Measurements from ENCODE around the gene TANC1. TPM values are rescaled to one million over a fixed set of nuclear protein-coding genes. Genes with fewer than 3 reads are reported as not detected.
"Not testable (repeated sequence)": the region's sequence is repeated elsewhere in the genome, so short reads cannot be mapped to it uniquely, and the experiment has no call there.

TANC1 gene
- total RNA-seq, 1 experiment from 2014 or later = 19.3 TPM

GRCh38 chr2:159140070-159140769 lies 171.8 kb downstream of the TANC1 start:
- peak; percentile 79 for DNase-seq (ENCODE audit: low read depth)

GRCh38 chr2:159140821-159141220 lies 172.4 kb downstream of the TANC1 start:
- not testable (repeated sequence) for DNase-seq (ENCODE audit: low read depth)

DNA sequence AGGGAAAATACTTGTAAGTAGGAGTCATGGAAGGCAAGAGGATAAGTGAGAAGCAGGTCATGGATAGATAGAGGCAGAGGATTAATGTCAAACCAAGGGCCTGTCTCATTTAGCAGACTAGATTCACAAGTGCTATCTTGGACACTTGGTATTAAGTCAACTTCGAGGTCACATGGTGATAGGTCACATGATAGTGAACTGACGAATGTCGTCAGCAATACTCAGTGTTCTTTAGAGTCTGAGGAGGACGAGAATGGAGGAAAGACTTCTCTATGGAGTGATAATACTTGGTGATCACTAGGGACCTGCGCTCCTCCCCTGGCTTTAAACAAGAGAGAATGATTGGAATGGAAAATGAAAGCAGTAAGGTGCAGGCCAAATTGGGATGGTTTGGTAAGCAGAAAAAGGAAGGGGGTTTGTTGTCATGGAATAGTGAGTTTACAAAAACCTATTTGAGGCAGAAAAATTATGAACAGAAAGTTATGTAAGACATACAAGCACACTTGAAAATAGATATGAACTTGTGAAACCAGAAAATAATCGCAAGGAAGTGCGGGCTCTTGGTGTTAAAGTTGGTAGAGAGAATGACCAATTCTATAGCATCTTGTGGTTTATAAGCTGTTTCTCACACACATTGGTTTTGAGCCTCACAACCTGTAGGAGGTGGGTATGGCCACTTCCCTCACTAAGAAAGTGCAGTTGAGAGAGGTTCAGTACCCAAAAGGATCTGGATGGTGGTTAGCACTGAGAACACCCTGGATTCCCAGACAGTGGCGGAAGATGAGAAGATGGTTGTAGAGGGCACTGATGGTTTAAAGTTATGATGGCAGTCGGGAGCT lies 176.6 kb downstream of the TANC1 start:
- DNase-seq (ENCODE audit: low read depth) = no peak

DNA sequence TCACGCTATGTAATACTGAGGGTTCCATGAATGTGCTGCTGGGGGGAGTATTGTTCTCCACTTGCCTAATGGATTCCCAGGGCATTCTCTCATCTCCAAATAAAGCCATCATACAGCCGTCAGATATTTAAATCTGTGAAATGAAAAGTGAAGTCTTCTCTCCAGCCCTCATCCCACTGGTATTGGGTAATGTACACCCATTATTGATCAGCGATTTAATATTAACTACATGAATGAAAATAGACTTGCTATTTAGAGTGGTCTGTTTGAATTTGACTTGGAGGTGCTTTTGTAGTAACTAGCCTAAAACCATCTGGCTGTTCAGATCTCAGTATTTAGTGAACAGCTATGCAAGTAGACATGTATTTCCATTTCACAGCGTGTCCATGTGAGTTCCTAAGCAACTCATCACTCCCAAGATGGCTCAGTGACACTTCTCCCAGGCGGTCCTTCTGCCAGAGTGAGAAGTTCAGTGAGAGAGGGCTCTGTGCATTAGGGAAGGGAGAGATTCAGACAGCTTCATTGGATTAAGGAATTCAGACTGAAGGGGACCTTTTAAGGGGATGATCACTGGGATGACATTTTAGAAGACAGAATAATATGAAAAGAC lies 177.4 kb downstream of the TANC1 start:
- no peak for DNase-seq (ENCODE audit: low read depth)

DNA sequence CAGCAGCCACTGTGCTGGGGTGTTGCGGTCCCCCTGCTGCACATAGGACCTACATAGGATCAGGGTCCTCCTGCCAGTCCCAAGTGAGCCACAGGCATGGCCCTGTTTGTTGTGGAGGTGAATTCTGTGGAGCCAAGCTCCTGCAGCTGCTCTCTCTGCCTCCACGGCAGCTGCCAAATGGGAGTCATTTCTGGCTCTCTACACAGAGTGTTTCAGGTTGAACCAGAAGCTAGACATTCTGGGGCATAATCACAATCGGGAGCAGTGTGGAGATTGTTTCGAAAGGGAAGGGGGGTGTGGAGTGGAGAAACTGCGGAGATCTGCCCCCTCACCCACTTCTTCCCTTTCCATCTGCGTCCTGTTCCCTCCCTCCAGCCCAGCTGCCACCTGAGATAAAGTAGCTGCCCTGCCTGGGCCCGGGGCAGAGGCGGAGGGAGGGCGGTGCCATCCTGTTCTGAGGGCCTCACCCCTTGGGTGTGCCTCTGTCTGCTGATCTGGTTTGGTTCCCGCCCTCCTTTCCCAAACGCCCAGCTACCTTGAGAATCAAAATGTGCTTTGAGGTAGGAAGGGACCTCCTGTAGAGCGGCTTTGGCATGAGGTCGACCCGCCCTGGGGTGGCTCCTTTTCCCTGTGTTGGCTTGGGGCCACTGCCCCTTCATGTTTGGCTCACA lies 178.7 kb downstream of the TANC1 start:
- DNase-seq (ENCODE audit: low read depth) = peak; percentile 47

DNA sequence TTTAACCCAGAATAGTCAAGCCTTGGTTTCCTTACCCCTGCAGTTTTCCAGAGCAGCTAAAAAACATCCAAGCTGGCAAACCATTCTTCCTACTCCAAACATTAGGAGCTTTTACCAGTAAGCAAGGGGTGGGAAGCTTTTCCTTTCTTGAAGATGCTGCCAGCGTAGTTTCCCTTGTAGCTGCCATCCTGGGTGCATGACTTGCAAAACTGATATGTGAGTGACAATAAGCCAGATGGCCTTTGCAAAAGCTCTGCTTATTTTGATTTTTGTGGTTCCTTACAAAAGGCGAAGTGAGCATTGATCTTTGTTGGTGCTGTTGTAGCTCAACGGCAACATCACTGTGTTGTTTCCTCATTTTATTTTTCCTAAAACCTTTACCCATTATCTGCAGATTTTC lies 179.2 kb downstream of the TANC1 start:
- no peak for DNase-seq (ENCODE audit: low read depth)

- no peak for DNase-seq (ENCODE audit: low read depth)
Measured at GRCh38 chr2:159148901-159149300, 180.5 kb downstream of the TANC1 start.

DNA sequence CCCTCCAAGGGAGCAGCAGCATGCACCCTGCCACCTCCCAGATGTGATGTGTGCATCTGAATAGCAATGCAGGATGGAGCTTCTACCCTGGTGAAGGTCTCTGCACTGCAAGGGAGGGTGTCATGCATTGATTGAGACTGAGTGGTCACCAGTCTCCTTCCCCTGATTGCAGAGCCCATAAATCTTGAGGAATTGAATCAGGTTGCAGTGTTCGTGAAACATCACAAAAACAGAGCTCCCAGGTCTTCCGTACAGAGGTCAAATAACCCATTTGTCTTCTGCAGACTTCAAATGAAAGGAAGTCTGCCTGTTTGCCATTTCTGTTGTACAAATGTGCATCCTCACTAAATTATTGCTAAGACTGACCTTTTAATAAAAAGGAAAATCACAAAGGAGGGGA lies 181.3 kb downstream of the TANC1 start:
- DNase-seq (ENCODE audit: low read depth) = no peak

- no peak for DNase-seq (ENCODE audit: low read depth)
Measured at GRCh38 chr2:159150280-159150746, 181.9 kb downstream of the TANC1 start.

GRCh38 chr2:159151198-159152127 lies 183.0 kb downstream of the TANC1 start:
- no peak for DNase-seq (ENCODE audit: low read depth)

DNA sequence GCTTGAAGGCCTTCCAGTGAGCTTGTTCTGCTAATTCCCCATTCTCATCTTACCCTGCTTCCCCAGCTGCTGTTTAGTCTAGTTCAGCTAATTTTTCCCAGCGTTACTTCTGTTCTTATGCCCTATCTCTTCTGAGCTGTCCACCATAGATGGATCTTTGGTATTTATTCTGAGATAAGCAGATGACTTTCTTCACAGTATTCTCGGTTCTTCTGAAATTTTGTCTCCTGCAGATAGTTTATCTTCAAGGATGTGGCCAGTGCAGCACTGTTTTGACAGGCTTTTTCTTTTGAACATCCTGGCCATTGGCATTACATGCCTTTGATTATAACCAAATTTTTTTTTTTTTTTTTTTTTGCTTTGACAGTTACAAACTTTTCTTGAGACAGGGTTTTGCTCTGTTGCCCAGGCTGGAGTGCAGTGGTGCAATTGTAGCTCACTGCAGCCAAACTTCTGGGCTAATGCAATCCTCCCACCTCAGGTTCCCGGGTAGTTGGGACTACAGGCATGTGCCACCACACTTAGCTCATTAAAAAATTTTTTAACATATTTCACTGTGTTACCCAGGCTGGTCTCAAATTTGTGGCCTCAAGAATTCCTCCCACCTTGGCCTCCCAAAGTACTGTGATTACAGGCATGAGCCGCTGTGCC lies 183.8 kb downstream of the TANC1 start:
- no peak for DNase-seq (ENCODE audit: low read depth)

DNA sequence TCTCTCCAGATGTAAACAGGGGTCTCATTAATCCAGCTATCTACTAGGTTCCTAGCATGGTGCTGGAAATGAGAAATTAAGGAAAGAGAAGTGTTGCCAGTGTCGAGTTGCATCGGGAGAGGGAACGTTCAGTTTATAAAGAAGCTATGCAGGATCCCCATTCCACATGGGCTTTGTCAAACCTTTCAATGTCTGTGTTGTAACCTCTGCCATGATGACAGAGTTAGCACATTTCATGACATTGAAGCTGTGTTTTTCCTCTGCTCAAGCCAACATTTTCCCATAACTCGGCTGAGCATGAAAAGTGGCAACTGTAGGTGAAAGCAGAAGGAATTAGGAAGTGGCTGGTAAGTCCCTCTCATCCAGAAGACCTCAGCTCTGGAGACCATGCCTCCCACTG lies 184.6 kb downstream of the TANC1 start:
- no peak for DNase-seq (ENCODE audit: low read depth)

DNA sequence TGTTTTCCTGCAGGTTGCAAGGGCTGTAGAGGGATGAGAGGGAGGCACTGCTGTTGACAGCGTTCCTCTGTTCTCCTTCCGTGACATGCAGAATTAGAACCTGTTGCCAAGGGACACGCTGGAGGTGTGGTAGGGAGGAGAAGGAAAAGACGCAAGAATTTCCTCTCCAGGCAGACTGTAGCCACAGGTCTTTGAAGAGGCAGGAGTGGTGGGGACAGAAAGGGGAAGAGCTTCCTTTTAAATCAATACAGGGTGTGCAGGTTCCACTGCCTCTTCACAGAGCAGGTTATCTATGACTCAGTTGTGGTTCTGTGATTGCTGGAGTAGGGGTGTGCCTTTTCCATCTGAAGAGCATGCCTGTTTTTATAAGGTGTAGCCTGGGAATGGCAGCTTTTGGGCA lies 185.0 kb downstream of the TANC1 start:
- DNase-seq (ENCODE audit: low read depth) = no peak

- no peak for DNase-seq (ENCODE audit: low read depth)
Measured at GRCh38 chr2:159153951-159154350, 185.5 kb downstream of the TANC1 start.

DNA sequence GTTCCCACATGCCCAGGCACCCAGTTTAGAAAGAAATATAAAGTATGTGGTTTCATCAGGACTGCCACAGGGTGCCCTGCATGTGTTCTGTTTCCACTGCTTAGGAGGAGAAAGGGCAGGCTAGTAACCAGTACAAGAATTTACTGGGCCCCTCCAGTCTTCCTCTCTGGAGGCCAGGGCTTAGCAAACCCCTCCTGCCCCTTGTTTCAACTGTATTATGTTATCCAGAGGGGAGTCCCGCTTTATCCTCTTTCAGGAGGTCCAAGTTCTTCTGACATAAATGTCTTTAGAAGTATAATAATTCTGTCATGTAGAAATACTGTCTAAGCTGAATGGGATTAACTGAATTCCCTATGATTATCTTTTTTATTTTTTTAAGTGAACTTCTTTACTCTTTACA lies 185.9 kb downstream of the TANC1 start:
- no peak for DNase-seq (ENCODE audit: low read depth)

DNA sequence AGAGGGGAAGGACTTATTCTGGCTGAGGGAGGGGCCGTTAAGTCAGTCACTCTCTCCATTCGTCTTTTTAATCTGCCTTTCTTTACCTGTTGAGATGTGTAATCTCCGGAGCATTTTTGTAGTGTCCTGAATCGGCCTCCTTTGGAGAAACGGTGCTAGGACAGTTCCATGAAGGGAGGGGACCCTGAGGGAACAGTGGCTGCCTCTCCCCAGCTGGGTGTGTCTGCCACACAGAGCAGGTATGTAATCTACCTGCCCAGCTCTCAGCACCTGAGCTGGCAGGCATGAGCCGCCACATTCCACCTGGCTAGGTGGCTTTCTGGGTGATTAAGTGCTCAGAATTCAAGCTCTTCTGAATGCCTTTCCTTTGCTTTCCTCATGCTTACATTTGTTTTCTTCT lies 186.9 kb downstream of the TANC1 start:
- DNase-seq (ENCODE audit: low read depth) = no peak

DNA sequence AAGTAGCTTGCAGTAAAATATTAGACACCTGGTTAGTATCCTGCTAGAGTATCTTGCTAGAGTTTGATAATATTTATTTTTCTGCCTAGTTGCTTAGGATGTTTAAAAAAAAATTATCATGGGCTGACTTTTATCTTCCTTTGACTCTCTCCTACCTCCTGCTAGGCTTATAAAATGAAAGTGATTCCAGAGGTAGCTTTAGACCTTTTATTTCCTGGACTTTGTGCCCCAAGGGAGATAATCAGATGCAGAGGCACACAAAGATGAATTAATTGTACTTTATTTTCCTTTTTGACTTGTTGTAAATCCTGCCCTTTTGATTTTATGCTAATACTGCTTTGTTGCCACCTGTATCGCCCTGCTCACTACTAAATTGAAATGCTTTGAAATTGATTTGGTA lies 187.4 kb downstream of the TANC1 start:
- no peak for DNase-seq (ENCODE audit: low read depth)

- DNase-seq (ENCODE audit: low read depth) = no peak
Measured at GRCh38 chr2:159156834-159157233, 188.4 kb downstream of the TANC1 start.

GRCh38 chr2:159157361-159158209 lies 189.1 kb downstream of the TANC1 start:
- no peak for DNase-seq (ENCODE audit: low read depth)

DNA sequence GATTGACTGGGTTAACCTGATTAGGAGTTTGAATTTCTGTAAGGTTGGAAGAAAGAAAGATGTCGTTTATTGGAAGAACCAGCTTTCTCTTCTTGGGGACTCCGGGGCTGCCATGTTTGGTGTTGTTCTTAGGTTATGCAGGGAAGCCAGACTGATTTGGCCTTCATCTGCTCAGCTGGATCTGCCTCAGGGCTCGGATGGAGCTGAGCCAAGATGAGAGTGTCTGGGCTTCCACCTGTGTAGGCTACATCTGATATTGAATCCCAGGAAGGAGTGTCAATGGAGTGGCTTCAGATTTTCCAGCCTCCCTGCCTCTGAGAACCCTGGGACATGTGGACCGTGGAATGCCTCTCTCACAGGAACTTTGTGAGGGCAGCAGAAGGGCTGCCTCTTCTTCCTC lies 192.0 kb downstream of the TANC1 start:
- no peak for DNase-seq (ENCODE audit: low read depth)
